ENCODE measurements around the gene B9D1.

The B9D1 gene

GRCh38 chr17:19372439-19372838, 9.9 kb upstream of the B9D1 start:
- Histone ChIP-seq H3K27me3 (ENCODE audit: low read length) (no peaks in the 10 kb centered on the region), H3K27ac (ENCODE audit: low read depth, low read length) (no peak overlapping the region), H3K4me2 (ENCODE audit: low read depth, low read length, poor library complexity, severe bottlenecking) (no peak overlapping the region), H3F3A (ENCODE audit: insufficient read depth) (no peaks in the 10 kb centered on the region; the same call in 1 of the 2 replicates), H3K9me3 (ENCODE audit: insufficient read depth, low read length) (no peaks in the 10 kb centered on the region), H3K4me3 (ENCODE audit: insufficient read depth, low read length, poor library complexity, severe bottlenecking) (no peak overlapping the region), H2AFZ (ENCODE audit: low read depth, low read length, severe bottlenecking) (no peak overlapping the region), H3K9ac (ENCODE audit: low read length) (no peak overlapping the region), H4K20me1 (ENCODE audit: low read depth, low read length) (no peaks in the 10 kb centered on the region; the same call in 1 of the 2 replicates), H3K79me2 (ENCODE audit: insufficient read depth, low read length) (no peaks in the 10 kb centered on the region), H3K9me2 (replicated peaks; ENCODE audit: insufficient read depth, low read length) (no peaks in the 10 kb centered on the region), H3K36me3 (ENCODE audit: low read length) (no peaks in the 10 kb centered on the region)
- TF ChIP-seq CTCF (IDR thresholded peaks at IDR 0.05; ENCODE audit: insufficient read depth, low read length, poor library complexity, severe bottlenecking) (no peak), EZH2phosphoT487 (conservative IDR thresholded peaks at IDR 0.05; ENCODE audit: low read length) (no peak)

- Histone ChIP-seq H3K27ac (ENCODE audit: low read depth, low read length) (no peak overlapping the region), H2AFZ (ENCODE audit: low read depth, low read length, severe bottlenecking) (no peak overlapping the region), H3K9ac (ENCODE audit: low read length) (no peak overlapping the region), H3K9me3 (ENCODE audit: insufficient read depth, low read length) (no peaks in the 10 kb centered on the region), H3K27me3 (ENCODE audit: low read length) (no peaks in the 10 kb centered on the region), H3K4me2 (ENCODE audit: low read depth, low read length, poor library complexity, severe bottlenecking) (no peak overlapping the region), H3K9me2 (replicated peaks; ENCODE audit: insufficient read depth, low read length) (no peaks in the 10 kb centered on the region), H3K36me3 (ENCODE audit: low read length) (no peaks in the 10 kb centered on the region), H3K4me3 (ENCODE audit: insufficient read depth, low read length, poor library complexity, severe bottlenecking) (no peak overlapping the region), H3K79me2 (ENCODE audit: insufficient read depth, low read length) (no peaks in the 10 kb centered on the region), H3F3A (ENCODE audit: insufficient read depth) (no peaks in the 10 kb centered on the region; the same call in 1 of the 2 replicates), H4K20me1 (ENCODE audit: low read depth, low read length) (no peaks in the 10 kb centered on the region; the same call in 1 of the 2 replicates)
- TF ChIP-seq EZH2phosphoT487 (conservative IDR thresholded peaks at IDR 0.05; ENCODE audit: low read length), result no peak
Measured at GRCh38 chr17:19372011-19372370, 9.5 kb upstream of the B9D1 start.

- Histone ChIP-seq H3K9me3 (ENCODE audit: insufficient read depth, low read length) (no peaks in the 10 kb centered on the region), H3K9me2 (replicated peaks; ENCODE audit: insufficient read depth, low read length) (no peaks in the 10 kb centered on the region), H3K79me2 (ENCODE audit: insufficient read depth, low read length) (no peaks in the 10 kb centered on the region), H2AFZ (ENCODE audit: low read depth, low read length, severe bottlenecking) (no peak overlapping the region), H3K9ac (ENCODE audit: low read length) (no peak overlapping the region), H4K20me1 (ENCODE audit: low read depth, low read length) (no peaks in the 10 kb centered on the region; the same call in 1 of the 2 replicates), H3K36me3 (ENCODE audit: low read length) (no peaks in the 10 kb centered on the region), H3K27me3 (ENCODE audit: low read length) (no peaks in the 10 kb centered on the region), H3K4me2 (ENCODE audit: low read depth, low read length, poor library complexity, severe bottlenecking) (no peak overlapping the region), H3K27ac (ENCODE audit: low read depth, low read length) (no peak overlapping the region), H3F3A (ENCODE audit: insufficient read depth) (no peaks in the 10 kb centered on the region), H3K4me3 (ENCODE audit: insufficient read depth, low read length, poor library complexity, severe bottlenecking) (no peak overlapping the region)
- no peak for TF ChIP-seq CTCF (IDR thresholded peaks at IDR 0.05; ENCODE audit: insufficient read depth, low read length, poor library complexity, severe bottlenecking)
- no peak for TF ChIP-seq EZH2phosphoT487 (conservative IDR thresholded peaks at IDR 0.05; ENCODE audit: low read length)
Measured at GRCh38 chr17:19371259-19372010, 8.9 kb upstream of the B9D1 start.

- Histone ChIP-seq H3K27ac (ENCODE audit: low read depth, low read length) (no peak overlapping the region), H3K9ac (ENCODE audit: low read length) (no peak overlapping the region), H3K9me3 (ENCODE audit: insufficient read depth, low read length) (no peaks in the 10 kb centered on the region), H3K4me2 (ENCODE audit: low read depth, low read length, poor library complexity, severe bottlenecking) (no peak overlapping the region), H3K4me3 (ENCODE audit: insufficient read depth, low read length, poor library complexity, severe bottlenecking) (no peak overlapping the region), H3K79me2 (ENCODE audit: insufficient read depth, low read length) (no peaks in the 10 kb centered on the region), H2AFZ (ENCODE audit: low read depth, low read length, severe bottlenecking) (no peak overlapping the region), H3K9me2 (replicated peaks; ENCODE audit: insufficient read depth, low read length) (no peaks in the 10 kb centered on the region), H3K36me3 (ENCODE audit: low read length) (no peaks in the 10 kb centered on the region), H4K20me1 (ENCODE audit: low read depth, low read length) (no peaks in the 10 kb centered on the region; the same call in 1 of the 2 replicates), H3K27me3 (ENCODE audit: low read length) (no peaks in the 10 kb centered on the region), H3F3A (ENCODE audit: insufficient read depth) (no peaks in the 10 kb centered on the region)
- no peak for TF ChIP-seq CTCF (IDR thresholded peaks at IDR 0.05; ENCODE audit: insufficient read depth, low read length, poor library complexity, severe bottlenecking)
Measured at GRCh38 chr17:19370493-19370960, 8.0 kb upstream of the B9D1 start.

Data from SU-DHL-6 (cell line).